ENCODE results near the gene CELSR1. TPM values are rescaled to one million over a fixed set of nuclear protein-coding genes. Genes with fewer than 3 reads are reported as not detected.

The CELSR1 gene
- total RNA-seq, 2 donors from 2014 or later = 1.5 to 6.7 TPM

DNA sequence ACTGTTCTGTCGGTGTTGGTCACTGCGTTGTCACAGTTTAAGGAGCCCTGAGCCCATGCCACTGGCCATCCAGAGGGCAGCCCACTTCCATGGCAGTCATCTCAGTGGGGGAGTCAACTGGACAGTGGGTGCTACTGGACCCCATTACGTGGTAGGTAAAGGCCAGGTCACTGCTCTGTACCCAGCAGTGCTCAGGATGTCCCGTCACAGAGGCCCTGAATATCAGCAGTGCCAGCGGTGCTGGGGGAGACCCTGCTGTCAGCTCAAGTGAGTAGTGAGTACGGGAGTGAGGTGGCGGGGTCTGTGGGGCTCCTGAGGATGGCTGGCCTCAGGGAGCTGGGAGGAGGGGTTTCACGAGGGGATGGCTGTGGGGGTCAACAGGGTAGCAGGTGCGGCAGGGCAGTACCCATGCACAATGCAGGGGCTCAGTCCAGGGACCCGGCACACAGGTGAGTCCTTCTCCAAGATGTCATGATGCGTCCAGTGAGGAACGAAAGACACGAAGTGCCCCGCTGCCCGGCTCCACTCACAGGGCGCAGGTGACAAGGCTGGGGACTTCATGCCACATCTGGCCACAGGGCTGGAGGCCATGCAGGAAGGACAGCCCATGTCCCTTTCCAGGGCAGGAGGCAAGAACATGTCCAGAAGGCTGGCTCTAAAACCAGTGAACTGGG lies 27.9 kb downstream of the CELSR1 start:
- ATAC-seq (ENCODE audit: insufficient number of reproducible peaks, low FRiP score, low read depth) = no peak
- no peaks in the 10 kb centered on the region for H3K27me3 ChIP-seq (replicated peaks; ENCODE audit: insufficient read depth)
- no peak overlapping the region for H3K27ac ChIP-seq
- H3K9me3 ChIP-seq = no peaks in the 10 kb centered on the region
- no peaks in the 10 kb centered on the region for H3K36me3 ChIP-seq
- H3K4me1 ChIP-seq (ENCODE audit: control insufficient read depth in 1 of 2, low read depth in 2 of 2) = no peaks in the 10 kb centered on the region
- no peak for DNase-seq (ENCODE audit: low spot score)
- TF ChIP-seq, protein P1, sequence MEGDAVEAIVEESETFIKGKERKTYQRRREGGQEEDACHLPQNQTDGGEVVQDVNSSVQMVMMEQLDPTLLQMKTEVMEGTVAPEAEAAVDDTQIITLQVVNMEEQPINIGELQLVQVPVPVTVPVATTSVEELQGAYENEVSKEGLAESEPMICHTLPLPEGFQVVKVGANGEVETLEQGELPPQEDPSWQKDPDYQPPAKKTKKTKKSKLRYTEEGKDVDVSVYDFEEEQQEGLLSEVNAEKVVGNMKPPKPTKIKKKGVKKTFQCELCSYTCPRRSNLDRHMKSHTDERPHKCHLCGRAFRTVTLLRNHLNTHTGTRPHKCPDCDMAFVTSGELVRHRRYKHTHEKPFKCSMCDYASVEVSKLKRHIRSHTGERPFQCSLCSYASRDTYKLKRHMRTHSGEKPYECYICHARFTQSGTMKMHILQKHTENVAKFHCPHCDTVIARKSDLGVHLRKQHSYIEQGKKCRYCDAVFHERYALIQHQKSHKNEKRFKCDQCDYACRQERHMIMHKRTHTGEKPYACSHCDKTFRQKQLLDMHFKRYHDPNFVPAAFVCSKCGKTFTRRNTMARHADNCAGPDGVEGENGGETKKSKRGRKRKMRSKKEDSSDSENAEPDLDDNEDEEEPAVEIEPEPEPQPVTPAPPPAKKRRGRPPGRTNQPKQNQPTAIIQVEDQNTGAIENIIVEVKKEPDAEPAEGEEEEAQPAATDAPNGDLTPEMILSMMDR (IDR thresholded peaks at IDR 0.05) = no peak
- no peak overlapping the region for H3K4me3 ChIP-seq

DNA sequence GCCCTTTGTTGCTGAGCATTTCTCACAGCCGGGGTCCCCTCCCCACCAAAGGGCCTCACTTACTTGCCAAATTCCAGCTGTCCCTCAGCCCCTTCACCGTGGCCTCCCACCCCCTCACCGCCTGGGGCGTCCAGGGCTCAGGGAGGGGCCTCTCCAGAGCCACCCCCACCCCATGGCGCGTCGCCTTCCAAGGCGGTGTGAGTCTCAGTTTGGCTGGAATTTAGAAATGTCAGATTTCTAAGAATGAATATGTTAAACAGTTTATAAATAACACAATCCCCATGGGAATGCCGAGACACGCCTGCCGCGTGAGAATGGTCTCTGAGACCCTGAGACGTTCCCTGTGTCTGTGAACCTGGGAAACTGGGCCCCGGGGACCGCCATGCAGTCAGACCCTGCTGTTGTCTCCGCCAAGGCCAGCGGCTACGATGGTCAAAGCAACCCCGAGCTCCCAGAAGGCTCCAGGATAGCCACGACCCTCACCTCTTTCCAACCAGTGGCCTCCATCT lies 28.9 kb downstream of the CELSR1 start:
- Histone ChIP-seq H3K4me3 (no peak overlapping the region), H3K4me1 (ENCODE audit: control insufficient read depth in 1 of 2, low read depth in 2 of 2) (no peaks in the 10 kb centered on the region), H3K9me3 (no peaks in the 10 kb centered on the region), H3K27me3 (replicated peaks; ENCODE audit: insufficient read depth) (no peaks in the 10 kb centered on the region), H3K36me3 (no peaks in the 10 kb centered on the region), H3K27ac (no peak overlapping the region)
- ATAC-seq (ENCODE audit: insufficient number of reproducible peaks, low FRiP score, low read depth) (no peak), DNase-seq (ENCODE audit: low spot score) (no peak)
- TF ChIP-seq, protein P1 (IDR thresholded peaks at IDR 0.05) = no peak

DNA sequence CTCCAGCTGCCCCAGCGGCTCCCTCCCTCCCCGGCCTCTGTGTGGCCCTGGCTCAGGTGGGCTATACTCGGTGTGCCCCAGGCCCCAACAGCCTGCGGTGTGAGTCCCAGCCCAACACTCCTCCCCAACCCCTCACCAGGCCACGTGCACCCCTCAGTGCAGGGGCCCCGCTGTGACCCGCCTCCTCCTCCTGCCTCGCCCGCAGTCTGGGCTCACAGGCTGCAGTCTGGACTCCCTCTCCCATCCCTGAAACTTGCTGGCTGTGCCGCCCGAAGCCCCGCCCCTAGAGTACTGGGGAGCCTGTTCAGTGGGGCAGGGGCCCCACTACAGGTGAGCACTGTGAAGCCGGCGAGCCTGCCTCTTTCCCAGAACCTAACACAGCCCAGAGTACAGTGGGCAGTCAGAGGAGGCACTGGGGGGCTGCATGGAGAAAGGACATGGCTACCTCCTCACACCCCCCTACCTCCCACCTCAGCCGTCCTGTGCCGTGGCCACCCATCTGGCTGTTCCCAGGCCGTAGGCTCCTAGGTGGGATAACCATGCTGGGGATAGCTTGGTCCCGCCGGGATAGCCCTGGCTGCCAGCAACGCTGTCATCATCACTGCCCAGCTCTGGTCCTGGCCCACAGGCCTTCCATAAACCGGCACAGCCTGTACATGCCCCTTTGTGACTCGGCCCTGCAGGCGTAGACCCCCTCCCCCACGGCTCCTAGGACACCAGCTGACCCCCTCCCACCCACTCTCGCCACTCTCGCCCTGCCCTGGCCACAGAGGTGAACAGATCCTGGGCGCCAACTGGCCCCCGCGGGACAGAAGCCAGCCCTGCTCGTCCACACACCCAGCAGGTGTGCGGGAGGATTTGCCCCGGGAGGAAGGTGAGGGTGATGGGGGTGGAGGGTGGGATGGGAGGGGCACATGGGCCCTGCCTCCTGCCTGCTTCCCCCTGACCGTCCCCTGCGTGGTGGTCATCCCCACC lies 29.7 kb downstream of the CELSR1 start:
- H3K27me3 ChIP-seq (replicated peaks; ENCODE audit: insufficient read depth) = no peaks in the 10 kb centered on the region
- no peaks in the 10 kb centered on the region for H3K9me3 ChIP-seq
- no peaks in the 10 kb centered on the region for H3K36me3 ChIP-seq
- TF ChIP-seq, protein P1 (IDR thresholded peaks at IDR 0.05) = no peak
- no peak overlapping the region for H3K27ac ChIP-seq
- DNase-seq (ENCODE audit: low spot score) = no peak
- no peaks in the 10 kb centered on the region for H3K4me1 ChIP-seq (ENCODE audit: control insufficient read depth in 1 of 2, low read depth in 2 of 2)
- no peak for ATAC-seq (ENCODE audit: insufficient number of reproducible peaks, low FRiP score, low read depth)
- H3K4me3 ChIP-seq = no peak overlapping the region

DNA sequence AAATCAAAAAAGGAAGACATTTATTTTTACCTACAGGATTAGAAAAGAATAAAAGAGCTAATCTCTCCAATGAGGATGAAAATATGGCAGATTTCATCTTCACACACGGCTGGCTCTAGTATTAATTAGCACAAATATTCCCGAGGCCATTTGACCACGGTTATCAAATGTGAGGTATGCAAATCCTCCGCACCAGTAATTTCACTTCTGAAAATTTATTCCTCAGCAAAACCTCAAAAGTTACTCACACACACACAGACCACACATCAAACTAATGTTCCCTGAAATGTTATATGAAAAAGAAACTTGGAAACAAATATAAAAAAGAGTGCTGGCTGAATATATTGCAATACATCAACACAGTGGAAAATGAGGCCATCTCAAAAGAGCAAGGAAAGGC lies 32.8 kb downstream of the CELSR1 start:
- TF ChIP-seq, protein P1 (IDR thresholded peaks at IDR 0.05) = no peak

More for the DNA sequence above, 32.8 kb downstream of the CELSR1 start:
- DNase-seq (ENCODE audit: low spot score) (no peak), ATAC-seq (ENCODE audit: insufficient number of reproducible peaks, low FRiP score, low read depth) (no peak)
- H3K4me3 ChIP-seq = no peak overlapping the region
- H3K27me3 ChIP-seq (replicated peaks; ENCODE audit: insufficient read depth) = no peaks in the 10 kb centered on the region
- H3K36me3 ChIP-seq = no peaks in the 10 kb centered on the region
- no peaks in the 10 kb centered on the region for H3K4me1 ChIP-seq (ENCODE audit: control insufficient read depth in 1 of 2, low read depth in 2 of 2)
- no peak overlapping the region for H3K27ac ChIP-seq
- H3K9me3 ChIP-seq = no peaks in the 10 kb centered on the region

Data from thoracic aorta (tissue), 2 donors.